Uterus (tissue), 4 donors: ENCODE measurements around the gene SPNS1. TPM values are rescaled to one million over a fixed set of nuclear protein-coding genes. Genes with fewer than 3 reads are reported as not detected.
A peak's percentile ranks its signal among the peaks of the same experiment; 100 is the strongest.

Experiments
- DNase-seq, 2 donors: peaks; one replicate each; pipeline ENCODE4 v3.0.0-alpha.2; 2019 to 2020
- H3K27ac ChIP-seq, 2 donors: fragments of 200-600 bp; sonication (generic); 1 replicate in 1 of 2; 2 replicates in 1 of 2; pipeline ENCODE4 v1.5.1; 2016 to 2018
- H3K27me3 ChIP-seq, 2 donors: fragments of 200-600 bp; sonication (generic); one replicate each; pipeline ENCODE4 v1.5.1; 2018 to 2019; ENCODE audit warnings: control low read depth in 1 of 2
- H3K36me3 ChIP-seq, 2 donors: fragments of 200-600 bp; sonication (generic); one replicate each; pipeline ENCODE4 v1.5.1; 2019; ENCODE audit warnings: control low read depth in 1 of 2
- H3K4me1 ChIP-seq, 2 donors: fragments of 200-600 bp; sonication (generic); one replicate each; pipeline ENCODE4 v1.5.1; 2018 to 2019; ENCODE audit warnings: control low read depth in 1 of 2
- H3K4me3 ChIP-seq, 2 donors: fragments of 200-600 bp; sonication (generic); 1 replicate in 1 of 2; 2 replicates in 1 of 2; pipeline ENCODE4 v1.5.1; 2018 to 2019; ENCODE audit warnings: mild to moderate bottlenecking in 1 of 2
- H3K9me3 ChIP-seq, 2 donors: fragments of 200-600 bp; sonication (generic); one replicate each; pipeline ENCODE4 v1.5.1; 2019; ENCODE audit warnings: control low read depth in 1 of 2
- POLR2A ChIP-seq, 2 donors: fragments of 450-650 bp; IDR thresholded peaks; one replicate each; pipeline ENCODE4 v1.6.1; 2016; ENCODE audit warnings: antibody characterized with exemption in 2 of 2, mild to moderate bottlenecking in 1 of 2, moderate library complexity in 1 of 2
- intact Hi-C: fragments of 100-400 bp; cut with DNase I; formaldehyde crosslinking; loops from one replicate; pipeline ENCODE4 v1.15.1; 2023; ENCODE audit warnings: low total_unique reads
- total RNA-seq, 4 donors: library from RNA; depleted of rRNA in 3 of 4; stranded (reverse); fragments of >200 nt in 3 of 4; gene quantifications; one replicate each; pipeline versions ENCODE4 v1.1.0 to v1.2.4, GENCODE V29; 2014 to 2023
- TF ChIP-seq, protein P1 (sequence below), 4 experiments: fragments of 200-600 bp in 2 of 4; fragments of 450-650 bp in 2 of 4; sonication (generic) in 2 of 4; IDR thresholded peaks; one replicate each; pipeline ENCODE4 v1.5.1; 2016 to 2019; ENCODE audit warnings: antibody characterized with exemption in 4 of 4, mild to moderate bottlenecking in 2 of 4, moderate library complexity in 1 of 4
- donor health status: DM: yes; HTN: yes; CAD: no.

Gene SPNS1
- total RNA-seq, 4 donors from 2014 or later: 7.4 to 74.3 (median 25.3) TPM

DNA sequence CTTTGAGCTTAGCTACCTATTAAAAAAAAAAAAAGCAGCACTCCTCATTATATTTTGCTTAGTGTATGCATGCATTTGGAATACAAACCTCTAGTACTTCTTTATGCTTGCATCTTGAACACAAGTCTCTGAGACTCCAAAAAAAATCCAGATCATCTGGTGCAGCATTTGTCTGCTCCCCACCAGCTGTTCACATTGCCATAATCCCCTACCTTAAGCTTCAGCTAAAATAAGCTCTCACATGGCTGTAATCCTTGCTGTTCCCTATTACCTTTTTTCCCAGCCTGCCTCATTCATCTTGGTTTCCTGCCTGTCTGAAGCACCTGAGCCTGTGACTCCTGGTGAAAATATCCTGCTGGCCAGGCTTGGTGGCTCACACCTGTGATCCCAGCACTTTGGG, 31.3 kb upstream of the SPNS1 start:
- TF ChIP-seq, protein P1, sequence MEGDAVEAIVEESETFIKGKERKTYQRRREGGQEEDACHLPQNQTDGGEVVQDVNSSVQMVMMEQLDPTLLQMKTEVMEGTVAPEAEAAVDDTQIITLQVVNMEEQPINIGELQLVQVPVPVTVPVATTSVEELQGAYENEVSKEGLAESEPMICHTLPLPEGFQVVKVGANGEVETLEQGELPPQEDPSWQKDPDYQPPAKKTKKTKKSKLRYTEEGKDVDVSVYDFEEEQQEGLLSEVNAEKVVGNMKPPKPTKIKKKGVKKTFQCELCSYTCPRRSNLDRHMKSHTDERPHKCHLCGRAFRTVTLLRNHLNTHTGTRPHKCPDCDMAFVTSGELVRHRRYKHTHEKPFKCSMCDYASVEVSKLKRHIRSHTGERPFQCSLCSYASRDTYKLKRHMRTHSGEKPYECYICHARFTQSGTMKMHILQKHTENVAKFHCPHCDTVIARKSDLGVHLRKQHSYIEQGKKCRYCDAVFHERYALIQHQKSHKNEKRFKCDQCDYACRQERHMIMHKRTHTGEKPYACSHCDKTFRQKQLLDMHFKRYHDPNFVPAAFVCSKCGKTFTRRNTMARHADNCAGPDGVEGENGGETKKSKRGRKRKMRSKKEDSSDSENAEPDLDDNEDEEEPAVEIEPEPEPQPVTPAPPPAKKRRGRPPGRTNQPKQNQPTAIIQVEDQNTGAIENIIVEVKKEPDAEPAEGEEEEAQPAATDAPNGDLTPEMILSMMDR (IDR thresholded peaks at IDR 0.05): no peak
- TF ChIP-seq POLR2A (IDR thresholded peaks at IDR 0.05): no peak
- no peak for DNase-seq
- Histone ChIP-seq H3K27ac (no peak overlapping the region), H3K9me3 (no peaks in the 10 kb centered on the region), H3K27me3 (no peaks in the 10 kb centered on the region), H3K36me3 (no peaks in the 10 kb centered on the region), H3K4me3 (no peak overlapping the region), H3K4me1 (no peaks in the 10 kb centered on the region)
- intact Hi-C loops: no loop called here

DNA sequence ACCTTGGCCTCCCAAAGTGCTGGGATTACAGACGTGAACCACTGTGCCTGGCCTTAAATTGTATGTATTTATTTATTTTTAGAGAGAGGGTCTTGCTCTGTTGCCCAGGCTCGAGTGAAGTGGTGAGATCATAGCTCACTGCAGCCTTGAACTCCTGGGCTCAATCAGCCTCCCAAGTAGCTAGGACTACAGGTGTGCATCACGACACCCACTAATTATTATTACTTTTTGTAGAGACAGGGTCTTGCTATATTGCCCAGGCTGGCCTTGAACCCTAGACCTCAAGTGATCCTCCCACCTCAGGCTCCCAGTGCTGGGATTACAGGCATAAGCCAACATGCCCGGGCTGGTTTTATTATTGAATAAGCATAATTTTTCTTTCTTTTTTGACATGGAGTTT, 27.9 kb upstream of the SPNS1 start:
- intact Hi-C loops: no loop called here
- Histone ChIP-seq H3K9me3 (no peaks in the 10 kb centered on the region), H3K4me1 (peaks cover 0 to 2% of the 10 kb centered on the region in 2 donors), H3K4me3 (no peak overlapping the region), H3K27me3 (no peaks in the 10 kb centered on the region), H3K27ac (no peak overlapping the region), H3K36me3 (no peaks in the 10 kb centered on the region)
- DNase-seq: no peak
- no peak for TF ChIP-seq POLR2A (IDR thresholded peaks at IDR 0.05)
- TF ChIP-seq, protein P1 (IDR thresholded peaks at IDR 0.05): no peak

DNA sequence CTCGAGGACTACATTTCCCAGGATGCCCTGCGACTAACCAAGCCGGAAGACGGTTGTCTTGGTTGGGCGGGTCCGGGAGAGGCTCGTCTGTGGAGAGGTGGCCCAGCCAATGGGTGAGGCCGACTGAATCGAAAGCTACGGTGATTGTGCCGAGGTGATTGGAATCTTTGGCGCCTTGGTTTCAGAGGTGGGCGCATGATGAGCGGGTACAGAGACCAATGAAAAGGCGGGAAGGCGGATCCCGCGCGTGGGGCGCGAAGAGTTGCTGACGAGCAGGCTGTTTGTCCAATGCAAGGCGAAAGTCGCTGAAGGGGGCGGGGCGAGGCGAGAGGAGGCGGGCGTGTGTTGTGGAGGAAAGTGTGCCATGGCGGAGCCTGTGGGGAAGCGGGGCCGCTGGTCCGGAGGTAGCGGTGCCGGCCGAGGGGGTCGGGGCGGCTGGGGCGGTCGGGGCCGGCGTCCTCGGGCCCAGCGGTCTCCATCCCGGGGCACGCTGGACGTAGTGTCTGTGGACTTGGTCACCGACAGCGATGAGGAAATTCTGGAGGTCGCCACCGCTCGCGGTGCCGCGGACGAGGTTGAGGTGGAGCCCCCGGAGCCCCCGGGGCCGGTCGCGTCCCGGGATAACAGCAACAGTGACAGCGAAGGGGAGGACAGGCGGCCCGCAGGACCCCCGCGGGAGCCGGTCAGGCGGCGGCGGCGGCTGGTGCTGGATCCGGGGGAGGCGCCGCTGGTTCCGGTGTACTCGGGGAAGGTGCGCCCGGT, 23.7 kb upstream of the SPNS1 start, which contains the start of gene NFATC2IP:
NFATC2IP (plus strand) TSS at position 290 of the 762 bp plus-strand sequence; CDS start at position 365, 75 bp downstream.
- TF ChIP-seq POLR2A (IDR thresholded peaks at IDR 0.05): peak; percentile 10 to 20
- TF ChIP-seq, protein P1 (IDR thresholded peaks at IDR 0.05): peak in 1 of 4 experiments; percentile 21
- intact Hi-C loops: no loop called here
- DNase-seq: peak; percentile 100
- H3K4me1 ChIP-seq: peaks cover 0 to 6% of the 10 kb centered on the region in 2 donors
- no peaks in the 10 kb centered on the region for H3K27me3 ChIP-seq
- H3K27ac ChIP-seq: peak within 1 kb of the TSS; percentile 77 to 90
- H3K4me3 ChIP-seq: peak within 1 kb of the TSS; percentile 78 to 91
- no peaks in the 10 kb centered on the region for H3K36me3 ChIP-seq
- H3K9me3 ChIP-seq: no peaks in the 10 kb centered on the region

DNA sequence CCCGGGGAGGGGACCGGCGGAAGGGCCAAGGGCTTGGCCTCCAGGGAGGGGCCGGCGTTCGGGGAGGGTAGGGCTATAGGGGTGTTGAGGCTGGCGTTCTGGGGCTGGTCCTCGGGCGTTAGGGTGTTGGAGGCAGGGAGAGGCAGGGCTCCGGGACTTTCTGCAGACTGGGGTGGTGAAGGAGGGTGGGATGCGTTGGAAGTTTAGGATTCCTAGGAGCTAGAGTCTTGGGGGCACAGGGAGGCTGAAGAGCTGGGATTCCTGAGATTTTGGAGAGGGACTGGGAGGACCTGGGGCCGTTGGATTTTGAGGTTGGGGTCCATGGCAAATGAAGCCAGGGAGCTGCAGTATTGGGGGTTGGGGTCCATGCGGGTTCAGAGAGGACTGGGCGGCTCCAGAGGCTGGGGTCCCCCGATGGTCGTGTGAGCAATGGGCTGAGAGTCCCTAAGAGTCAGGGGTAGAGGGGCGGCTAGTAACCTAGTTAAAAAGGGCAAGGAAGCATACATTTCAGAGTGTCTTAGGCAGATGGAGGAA, 23.1 kb upstream of the SPNS1 start:
- Histone ChIP-seq H3K4me1 (peaks cover 0 to 6% of the 10 kb centered on the region in 2 donors), H3K27me3 (no peaks in the 10 kb centered on the region), H3K9me3 (no peaks in the 10 kb centered on the region), H3K27ac (peak overlapping the region; percentile 26 to 90), H3K36me3 (no peaks in the 10 kb centered on the region), H3K4me3 (peak overlapping the region; percentile 78 to 91)
- intact Hi-C loops: no loop called here
- peak in 1 of 2 donors; percentile 28 for DNase-seq
- TF ChIP-seq, protein P1 (IDR thresholded peaks at IDR 0.05): no peak
- no peak for TF ChIP-seq POLR2A (IDR thresholded peaks at IDR 0.05)

DNA sequence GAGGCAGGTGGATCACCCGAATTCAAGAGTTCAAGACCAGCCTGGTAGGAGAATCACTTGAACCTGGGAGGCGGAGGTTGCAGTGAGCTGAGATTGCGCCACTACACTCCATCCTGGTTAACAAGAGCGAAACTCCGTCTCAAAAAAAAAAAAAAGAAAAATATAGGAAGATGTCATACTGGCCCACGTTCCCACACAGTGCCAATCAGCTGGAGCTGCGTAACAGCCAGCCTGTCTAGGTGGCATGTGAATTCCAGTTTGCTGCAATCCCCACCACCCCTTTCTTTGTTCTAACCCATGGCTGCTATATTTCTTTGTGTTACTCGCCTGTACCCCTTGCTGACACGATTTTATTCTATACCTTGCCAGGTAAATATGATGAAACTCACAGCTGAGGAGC, 16.4 kb upstream of the SPNS1 start:
- Histone ChIP-seq H3K36me3 (no peaks in the 10 kb centered on the region), H3K9me3 (no peaks in the 10 kb centered on the region), H3K4me1 (no peaks in the 10 kb centered on the region), H3K27ac (no peak overlapping the region), H3K27me3 (no peaks in the 10 kb centered on the region), H3K4me3 (no peak overlapping the region)
- intact Hi-C loops: no loop called here
- no peak for DNase-seq
- no peak for TF ChIP-seq POLR2A (IDR thresholded peaks at IDR 0.05)
- TF ChIP-seq, protein P1 (IDR thresholded peaks at IDR 0.05): no peak
